Measurements from ENCODE around the gene MBNL1.

- TF ChIP-seq CTCF (IDR thresholded peaks at IDR 0.05; ENCODE audit: low read depth, low read length, poor library complexity, severe bottlenecking) (no peak), EZH2phosphoT487 (IDR thresholded peaks at IDR 0.05; ENCODE audit: borderline replicate concordance, low read length) (no peak)
These were observed 21.6 kb downstream of the MBNL1 start for GRCh38 chr3:152290374-152290773.
